GM23248 (cell line): ENCODE data around the gene GGT5. TPM values are rescaled to one million over a fixed set of nuclear protein-coding genes. Genes with fewer than 3 reads are reported as not detected.
"Not testable (repeated sequence)": the region's sequence is repeated elsewhere in the genome, so short reads cannot be mapped to it uniquely, and the experiment has no call there.

ENCODE experiments used
- DNase-seq: peaks from one replicate; pipeline ENCODE4 v3.0.0-alpha.2; 2015
- H2AFZ ChIP-seq: fragments of 200-600 bp; sonication (generic); 2 replicates; pipeline ENCODE4 v1.6.1; 2016; ENCODE audit warnings: antibody characterized with exemption
- H3F3A ChIP-seq: fragments of 200-600 bp; sonication (generic); 2 replicates; pipeline ENCODE4 v1.6.1; 2016; ENCODE audit warnings: mild to moderate bottlenecking, antibody characterized with exemption, mixed run types; ENCODE audit not compliant: insufficient read depth
- H3K27ac ChIP-seq: fragments of 200-600 bp; sonication (generic); 2 replicates; pipeline ENCODE4 v1.5.1; 2016; ENCODE audit warnings: mild to moderate bottlenecking
- H3K27me3 ChIP-seq: fragments of 200-600 bp; sonication (generic); replicated peaks from 2 replicates; pipeline ENCODE4 v1.6.1; 2016; ENCODE audit warnings: mild to moderate bottlenecking; ENCODE audit not compliant: insufficient read depth
- H3K36me3 ChIP-seq: fragments of 200-600 bp; sonication (generic); 2 replicates; pipeline ENCODE4 v1.6.1; 2016; ENCODE audit warnings: low read depth, mild to moderate bottlenecking
- H3K4me1 ChIP-seq: fragments of 200-600 bp; sonication (generic); 2 replicates; pipeline ENCODE4 v1.6.1; 2016; ENCODE audit warnings: mild to moderate bottlenecking; ENCODE audit not compliant: insufficient read depth
- H3K4me2 ChIP-seq: fragments of 200-600 bp; sonication (generic); one replicate; pipeline ENCODE4 v1.6.1; 2016; ENCODE audit warnings: mild to moderate bottlenecking; ENCODE audit not compliant: unreplicated experiment
- H3K4me3 ChIP-seq: fragments of 200-600 bp; sonication (generic); 2 replicates; pipeline ENCODE4 v1.5.1; 2016; ENCODE audit warnings: mild to moderate bottlenecking
- H3K79me2 ChIP-seq: fragments of 200-600 bp; sonication (generic); 2 replicates; pipeline ENCODE4 v1.6.1; 2016; ENCODE audit warnings: mild to moderate bottlenecking; ENCODE audit not compliant: insufficient read depth
- H3K9ac ChIP-seq: fragments of 200-600 bp; sonication (generic); 2 replicates; pipeline ENCODE4 v1.6.1; 2016; ENCODE audit warnings: mild to moderate bottlenecking
- H3K9me2 ChIP-seq: fragments of 200-600 bp; sonication (generic); 2 replicates; pipeline ENCODE4 v1.6.1; 2016; ENCODE audit warnings: mixed run types, mild to moderate bottlenecking, moderate library complexity; ENCODE audit not compliant: insufficient read depth
- H3K9me3 ChIP-seq: fragments of 200-600 bp; sonication (generic); one replicate; pipeline ENCODE4 v1.6.1; 2017; ENCODE audit warnings: low read depth
- H4K20me1 ChIP-seq: fragments of 200-600 bp; sonication (generic); 2 replicates; pipeline ENCODE4 v1.6.0; 2016; ENCODE audit not compliant: insufficient read depth
- EZH2 ChIP-seq: fragments of 200-600 bp; sonication (generic); IDR thresholded peaks from 2 replicates; pipeline ENCODE4 v1.6.1; 2018; ENCODE audit warnings: antibody characterized with exemption, mild to moderate bottlenecking; ENCODE audit not compliant: insufficient read depth, poor library complexity, severe bottlenecking
- EZH2phosphoT487 ChIP-seq: fragments of 200-600 bp; sonication (generic); IDR thresholded peaks from 2 replicates; pipeline ENCODE4 v1.6.1; 2018; ENCODE audit warnings: antibody characterized with exemption, moderate library complexity, mild to moderate bottlenecking, low read depth; ENCODE audit not compliant: insufficient read depth
- WGBS, 2 experiments: methylation state at CpG; one replicate each; pipeline ENCODE4 v1.1.6; 2015 to 2017; ENCODE audit warnings: low lambda C conversion rate in 2 of 2, low coverage in 1 of 2; ENCODE audit errors: missing lambda C conversion rate in 2 of 2; 5-methylcytosine and 5-hydroxymethylcytosine counted together
- in situ Hi-C: fragments of 300-500 bp; cut with MboI; formaldehyde crosslinking; loops from 2 replicates; pipeline ENCODE4 v1.15.0; 2020
- polyA plus RNA-seq: library from polyadenylated mRNA; unstranded; fragments of >200 nt; fragmentation: Nextera tagmentation; extraction: Ambion mirVana; gene quantifications from 2 replicates; pipeline ENCODE4 v1.2.1, GENCODE V29; 2016
- total RNA-seq: library from RNA; depleted of rRNA; stranded (reverse); fragments of >200 nt; shearing (Covaris generic); gene quantifications from 2 replicates; pipeline ENCODE4 v1.2.3, GENCODE V29; 2014

The GGT5 gene
- total and polyA plus RNA-seq, 2 experiments from 2014 or later, result 1.3 to 5.1 TPM

GRCh38 chr22:24247564-24248344 is 2.9 kb upstream of the GGT5 start:
- in situ Hi-C loops, result loop anchor here (10.0 kb wide), 1 partner anchor 53 kb away; no protein-coding TSS in a partner anchor
- peak overlapping the region; percentile 64 for H3K4me2 ChIP-seq
- H3K4me3 ChIP-seq, result no peak overlapping the region; the same call in 1 of the 2 replicates
- H3K79me2 ChIP-seq, result no peaks in the 10 kb centered on the region
- H3F3A ChIP-seq, result no peaks in the 10 kb centered on the region
- no peak for TF ChIP-seq EZH2
- no peak for TF ChIP-seq EZH2phosphoT487
- peak overlapping the region; percentile 81 for H3K9ac ChIP-seq
- no peaks in the 10 kb centered on the region for H3K9me2 ChIP-seq
- peak; percentile 98 for DNase-seq
- H2AFZ ChIP-seq, result peak overlapping the region; percentile 47
- H3K4me1 ChIP-seq, result peaks cover 21% of the 10 kb centered on the region
- H3K9me3 ChIP-seq, result no peaks in the 10 kb centered on the region
- H3K27ac ChIP-seq, result peak overlapping the region; percentile 91
- WGBS, 2 experiments, result 20 to 21% methylated on average over 20 to 23 of the region's 23 CpGs
- no peaks in the 10 kb centered on the region for H4K20me1 ChIP-seq
- H3K36me3 ChIP-seq, result no peaks in the 10 kb centered on the region
- no peaks in the 10 kb centered on the region for H3K27me3 ChIP-seq

DNA sequence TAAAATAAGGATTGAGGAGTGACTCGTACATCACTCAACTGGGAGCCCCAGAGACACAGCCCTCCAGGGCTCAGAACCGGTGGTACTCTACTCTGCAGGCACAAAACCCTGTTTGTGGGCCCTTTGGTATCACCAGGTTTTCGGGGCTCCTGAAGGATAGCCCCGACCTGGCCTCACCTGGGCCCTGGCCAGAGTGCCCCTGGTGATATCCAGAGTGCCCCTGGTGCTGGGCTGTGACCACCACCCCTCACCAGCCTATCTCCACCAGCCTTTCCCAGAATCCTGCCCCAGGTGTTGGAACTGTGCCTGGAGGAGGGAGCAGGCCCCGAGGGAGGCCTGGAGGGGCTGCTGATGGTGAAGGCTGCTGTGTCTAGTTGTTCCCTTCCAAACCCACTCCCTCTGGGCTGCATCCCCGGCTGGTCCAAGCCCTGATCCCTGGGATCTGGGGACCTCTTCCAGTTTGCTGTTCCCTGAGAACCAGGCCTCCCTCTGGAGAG is 2.2 kb upstream of the GGT5 start:
- no peaks in the 10 kb centered on the region for H3F3A ChIP-seq
- no peaks in the 10 kb centered on the region for H3K9me2 ChIP-seq
- peak overlapping the region; percentile 47 for H2AFZ ChIP-seq
- no peaks in the 10 kb centered on the region for H3K79me2 ChIP-seq
- peak overlapping the region; percentile 91 for H3K27ac ChIP-seq
- no peak for TF ChIP-seq EZH2
- 52 to 53% methylated on average over 6 of the region's 6 CpGs for WGBS, 2 experiments
- in situ Hi-C loops, result loop anchor here (10.0 kb wide), 1 partner anchor 52 kb away; no protein-coding TSS in a partner anchor
- peak overlapping the region; percentile 40; the same call in 1 of the 2 replicates for H3K4me3 ChIP-seq
- H4K20me1 ChIP-seq, result no peaks in the 10 kb centered on the region
- H3K9me3 ChIP-seq, result no peaks in the 10 kb centered on the region
- DNase-seq, result peak; percentile 57
- no peaks in the 10 kb centered on the region for H3K27me3 ChIP-seq
- peak overlapping the region; percentile 81 for H3K9ac ChIP-seq
- peak overlapping the region; percentile 64 for H3K4me2 ChIP-seq
- peaks cover 21% of the 10 kb centered on the region for H3K4me1 ChIP-seq
- no peaks in the 10 kb centered on the region for H3K36me3 ChIP-seq

- peak overlapping the region; percentile 11 for H3K4me2 ChIP-seq
- not testable (repeated sequence) for H3K36me3 ChIP-seq, H3K9me3 ChIP-seq, H3K79me2 ChIP-seq, H3K9me2 ChIP-seq, H2AFZ ChIP-seq, H4K20me1 ChIP-seq, H3K27me3 ChIP-seq, H3K4me3 ChIP-seq, H3F3A ChIP-seq
- H3K4me1 ChIP-seq, result peaks cover 21% of the 10 kb centered on the region
- WGBS, 2 experiments, result 28 to 43% methylated on average over 14 to 18 of the region's 18 CpGs
- peak overlapping the region; percentile 81 for H3K9ac ChIP-seq
- H3K27ac ChIP-seq, result peak overlapping the region; percentile 91
- in situ Hi-C loops, result loop anchor here (10.0 kb wide), 1 partner anchor 51 kb away; no protein-coding TSS in a partner anchor
- DNase-seq, result peak; percentile 76
Measured at GRCh38 chr22:24245584-24246561, 991 bp upstream of the GGT5 start.

- in situ Hi-C loops, result loop anchor here (10.0 kb wide), 1 partner anchor 49 kb away; no protein-coding TSS in a partner anchor
Measured at GRCh38 chr22:24244144-24244787, 616 bp downstream of the GGT5 start.

DNA sequence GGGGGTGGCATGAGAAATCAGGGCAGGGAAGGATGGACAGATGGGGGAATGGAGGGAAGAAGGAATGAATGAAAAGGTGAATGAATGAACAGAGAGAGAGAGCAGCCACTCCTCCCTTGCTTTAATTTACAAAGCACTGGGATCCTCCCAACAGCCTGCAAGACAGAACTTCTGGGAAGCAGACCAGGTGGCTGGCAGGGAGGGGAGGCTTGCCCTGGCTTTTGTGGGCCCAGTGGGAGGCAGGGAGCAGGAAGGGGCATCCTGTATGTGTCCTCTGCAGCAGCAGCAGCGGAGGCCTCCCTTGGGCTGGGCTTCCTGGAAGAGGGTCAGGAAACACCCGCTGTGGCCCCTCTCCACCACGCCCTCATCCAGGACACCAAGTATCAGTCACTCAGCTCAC is 1.5 kb downstream of the GGT5 start:
- not testable (repeated sequence) for H3K4me3 ChIP-seq

More at GRCh38 chr22:24244144-24244787, 616 bp downstream of the GGT5 start:
- Histone ChIP-seq H3K4me3 (no peak overlapping the region), H3K79me2 (no peaks in the 10 kb centered on the region), H2AFZ (no peak overlapping the region), H4K20me1 (no peaks in the 10 kb centered on the region), H3K4me1 (peaks cover 21% of the 10 kb centered on the region), H3K36me3 (no peaks in the 10 kb centered on the region), H3K4me2 (no peak overlapping the region), H3K9ac (no peak overlapping the region), H3K27ac (no peak overlapping the region), H3F3A (no peaks in the 10 kb centered on the region), H3K9me3 (no peaks in the 10 kb centered on the region), H3K27me3 (no peaks in the 10 kb centered on the region), H3K9me2 (no peaks in the 10 kb centered on the region)
- peak; percentile 28 for DNase-seq
- 43 to 45% methylated on average over 15 to 19 of the region's 19 CpGs for WGBS, 2 experiments
- TF ChIP-seq EZH2 (no peak), EZH2phosphoT487 (no peak)

DNA sequence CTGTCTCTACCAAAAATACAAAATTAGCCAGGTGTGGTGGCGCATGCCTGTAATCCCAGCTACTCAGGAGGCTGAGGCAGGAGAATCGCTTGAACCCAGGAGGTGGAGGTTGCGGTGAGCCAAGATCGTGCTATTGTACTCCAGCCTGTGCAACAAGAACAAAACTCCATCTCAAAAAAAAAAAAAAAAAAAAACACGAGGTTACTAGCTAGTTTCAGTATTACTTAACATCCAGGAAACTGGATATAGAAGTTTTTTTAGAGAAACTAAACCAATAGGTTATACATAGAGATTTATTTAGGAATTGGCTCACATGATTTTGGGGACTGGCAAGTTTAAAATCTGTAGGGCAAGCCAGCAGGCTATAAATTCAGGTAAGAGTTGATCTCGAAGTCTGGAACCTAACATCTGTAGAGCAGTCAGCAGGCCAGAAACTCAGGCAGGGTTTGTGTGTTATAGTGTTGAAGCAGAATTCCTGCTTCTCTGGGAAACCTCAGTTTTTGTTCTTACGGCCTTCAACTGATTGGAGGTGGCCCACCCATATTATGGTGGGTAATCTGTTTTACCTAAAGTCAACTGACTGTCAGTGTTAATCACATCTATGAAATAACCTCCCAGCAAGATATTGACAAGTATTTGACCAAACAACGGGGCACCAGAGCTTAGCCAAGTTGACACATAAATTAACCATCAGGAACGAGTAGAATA is 3.7 kb downstream of the GGT5 start:
- not testable (repeated sequence) for H3K27ac ChIP-seq, H2AFZ ChIP-seq, H3K9me3 ChIP-seq, H3K4me2 ChIP-seq, H3F3A ChIP-seq, H4K20me1 ChIP-seq, H3K4me3 ChIP-seq, H3K9ac ChIP-seq, H3K27me3 ChIP-seq, DNase-seq, H3K36me3 ChIP-seq, H3K79me2 ChIP-seq, H3K9me2 ChIP-seq
- peaks cover 16% of the 10 kb centered on the region for H3K4me1 ChIP-seq
- in situ Hi-C loops, result loop anchor here (10.0 kb wide), 1 partner anchor 46 kb away; no protein-coding TSS in a partner anchor
- WGBS, 2 experiments, result 78 to 79% methylated on average over 9 of the region's 9 CpGs

More for the DNA sequence above, 1.5 kb downstream of the GGT5 start:
- DNase-seq, result peak; percentile 11
- H4K20me1 ChIP-seq, H3K27ac ChIP-seq, H3K36me3 ChIP-seq, H3K27me3 ChIP-seq, H3K9ac ChIP-seq, H3F3A ChIP-seq, H3K9me3 ChIP-seq, H3K4me2 ChIP-seq, H3K79me2 ChIP-seq, H3K9me2 ChIP-seq, H2AFZ ChIP-seq: not testable (repeated sequence)
- 50 to 58% methylated on average over 3 of the region's 3 CpGs for WGBS, 2 experiments
- H3K4me1 ChIP-seq, result peaks cover 21% of the 10 kb centered on the region
- in situ Hi-C loops, result loop anchor here (10.0 kb wide), 1 partner anchor 49 kb away; no protein-coding TSS in a partner anchor
